ENCODE measurements around the gene SHISAL1. TPM values are rescaled to one million over a fixed set of nuclear protein-coding genes. Genes with fewer than 3 reads are reported as not detected.

SHISAL1 gene
- total RNA-seq, 1 experiment from 2014 or later, result 2.9 TPM

- no peak overlapping the region for H3K56ac ChIP-seq (ENCODE audit: insufficient read length, low read depth, low read length)
- H3K14ac ChIP-seq (ENCODE audit: insufficient read depth, low read length), result peak overlapping the region; percentile 64; the same call in 1 of the 2 replicates
- no peak overlapping the region for H4K91ac ChIP-seq (ENCODE audit: insufficient read length, low read depth, low read length)
- no peak overlapping the region for H2BK20ac ChIP-seq (ENCODE audit: low read depth, low read length, poor library complexity, severe bottlenecking)
- no peaks in the 10 kb centered on the region for H3K23me2 ChIP-seq (ENCODE audit: insufficient read length, low read depth, low read length, poor library complexity, severe bottlenecking)
- H2BK12ac ChIP-seq (ENCODE audit: insufficient read length, low read depth, low read length), result no peak overlapping the region
- no peak overlapping the region for H2AFZ ChIP-seq (ENCODE audit: low read length)
- H3K9ac ChIP-seq (ENCODE audit: extremely low read depth, insufficient read length, low read length), result no peak overlapping the region
- WGBS (ENCODE audit: extremely low coverage, insufficient read length, low lambda C conversion rate), result no CpG with 5 or more reads among the region's 12 CpGs
- peaks cover 5% of the 10 kb centered on the region for H4K20me1 ChIP-seq (ENCODE audit: control insufficient read depth, insufficient read depth, insufficient read length)
- no peaks in the 10 kb centered on the region for H3K27me3 ChIP-seq (ENCODE audit: insufficient read depth, low read length)
- Mint-ChIP-seq H3K4me1 (peaks cover 0 to 4% of the 10 kb centered on the region in 2 experiments; a peak in 2 of 4 replicates), H3K4me3 (no peak overlapping the region), H3K36me3 (ENCODE audit: insufficient read depth in 1 of 3, low read depth in 3 of 3) (no peaks in the 10 kb centered on the region; a peak in 1 of 7 replicates), H3K27me3 (ENCODE audit: low read depth) (peaks cover 7% of the 10 kb centered on the region), H3K9me3 (no peaks in the 10 kb centered on the region), H3K27ac (0 out of 7 replicates have a peak overlapping the region, but pooled peaks of 1 of the 3 experiments have one; percentile 49)
- no peak for TF ChIP-seq CTCF (conservative IDR thresholded peaks at IDR 0.05)
- no peak overlapping the region for H3K23ac ChIP-seq (ENCODE audit: insufficient read length, low read depth, low read length)
- H3K4me1 ChIP-seq (ENCODE audit: insufficient read depth, low read length), result no peaks in the 10 kb centered on the region
- H3T11ph ChIP-seq (ENCODE audit: low read length), result no peak overlapping the region
- no peak overlapping the region for H4K5ac ChIP-seq (ENCODE audit: insufficient read length, low read depth, low read length)
- H2BK15ac ChIP-seq (ENCODE audit: low read depth, low read length), result no peak overlapping the region
- H4K8ac ChIP-seq (replicated peaks; ENCODE audit: insufficient read length, low read depth, low read length), result no peak overlapping the region
- H2BK120ac ChIP-seq (ENCODE audit: low read depth, low read length, poor library complexity, severe bottlenecking), result no peak overlapping the region
- H3K4ac ChIP-seq (ENCODE audit: low read depth, low read length), result no peak overlapping the region
- no peaks in the 10 kb centered on the region for H3K79me1 ChIP-seq (ENCODE audit: insufficient read depth, low read depth, low read length, poor library complexity, severe bottlenecking)
- H3K79me2 ChIP-seq (ENCODE audit: insufficient read depth, low read length), result no peaks in the 10 kb centered on the region
- H3K27ac ChIP-seq (ENCODE audit: insufficient read length, low read depth, low read length), result no peak overlapping the region
- DNase-seq, result no peak
- H3K18ac ChIP-seq (ENCODE audit: insufficient read length, low read depth, low read length), result peak overlapping the region; percentile 16
- H3K9me3 ChIP-seq (ENCODE audit: control insufficient read depth, low read depth, low read length), result no peaks in the 10 kb centered on the region
- no peak overlapping the region for H2AK5ac ChIP-seq (ENCODE audit: insufficient read length, low read length)
- no peak overlapping the region for H3K4me2 ChIP-seq (ENCODE audit: insufficient read depth, insufficient read length, low read length)
- no peak overlapping the region for H2BK5ac ChIP-seq (ENCODE audit: insufficient read length, low read length)
Measured at GRCh38 chr22:44201665-44202064, 111.1 kb downstream of the SHISAL1 start.
